Panc1 (cell line): ENCODE data around the gene SMAD9.

Experiments
- CTCF ChIP-seq: fragments of 450-650 bp; IDR thresholded peaks from 2 replicates; pipeline ENCODE4 v1.5.1; 2017; ENCODE audit warnings: mild to moderate bottlenecking
- POLR2AphosphoS5 ChIP-seq: IDR thresholded peaks from 2 replicates; pipeline ENCODE4 v1.6.1; 2012; ENCODE audit warnings: mild to moderate bottlenecking, low read depth, low read length, moderate library complexity
- REST ChIP-seq, 2 experiments: IDR thresholded peaks; 2 replicates each; pipeline ENCODE4 v1.6.1; 2011 to 2012; ENCODE audit warnings: low read depth in 2 of 2, control low read depth in 1 of 2, low read length in 1 of 2, mild to moderate bottlenecking in 1 of 2, moderate library complexity in 1 of 2; ENCODE audit not compliant: insufficient read depth in 1 of 2
- SIN3A ChIP-seq: IDR thresholded peaks from 2 replicates; pipeline ENCODE4 v1.6.1; 2012; ENCODE audit warnings: low read depth, mild to moderate bottlenecking, low read length, moderate library complexity, borderline replicate concordance; ENCODE audit not compliant: insufficient read depth

- TF ChIP-seq CTCF (no peak), POLR2AphosphoS5 (no peak), REST (IDR thresholded peaks at IDR 0.05; ENCODE audit: insufficient read depth in 1 of 2, low read depth in 2 of 2, low read length in 1 of 2) (no peak), SIN3A (no peak)
Observed at GRCh38 chr13:36837354-36838092, 82.5 kb downstream of the SMAD9 start.
